ENCODE measurements around the gene LRSAM1.

LRSAM1 gene

GRCh38 chr9:127426756-127427155, 24.6 kb upstream of the LRSAM1 start:
- DNase-seq (ENCODE audit: low spot score): no peak

- DNase-seq (ENCODE audit: low spot score): no peak
These were observed 23.0 kb upstream of the LRSAM1 start for GRCh38 chr9:127428348-127428747.

- no peak for DNase-seq (ENCODE audit: low spot score)
These were observed 20.9 kb upstream of the LRSAM1 start for GRCh38 chr9:127430415-127430814.

- no peak for DNase-seq (ENCODE audit: low spot score)
These were observed 13.6 kb upstream of the LRSAM1 start for GRCh38 chr9:127437497-127438264.

GRCh38 chr9:127438394-127438793, 12.9 kb upstream of the LRSAM1 start:
- no peak for DNase-seq (ENCODE audit: low spot score)

GRCh38 chr9:127444283-127444920, 6.9 kb upstream of the LRSAM1 start:
- peak; percentile 39 for DNase-seq (ENCODE audit: low spot score)

- DNase-seq (ENCODE audit: low spot score): peak; percentile 45
These were observed 6.1 kb upstream of the LRSAM1 start for GRCh38 chr9:127444921-127445850.

GRCh38 chr9:127445851-127446712, 5.2 kb upstream of the LRSAM1 start:
- DNase-seq (ENCODE audit: low spot score): peak; percentile 38

- DNase-seq (ENCODE audit: low spot score): peak; percentile 37
These were observed 4.4 kb upstream of the LRSAM1 start for GRCh38 chr9:127446713-127447415.

- peak; percentile 36 for DNase-seq (ENCODE audit: low spot score)
These were observed 3.7 kb upstream of the LRSAM1 start for GRCh38 chr9:127447416-127448111.

GRCh38 chr9:127448112-127448805, 3.1 kb upstream of the LRSAM1 start:
- no peak for DNase-seq (ENCODE audit: low spot score)

- no peak for DNase-seq (ENCODE audit: low spot score)
These were observed 1.9 kb upstream of the LRSAM1 start for GRCh38 chr9:127449332-127449966.

GRCh38 chr9:127450243-127450760, 1.0 kb upstream of the LRSAM1 start:
- peak; percentile 33 for DNase-seq (ENCODE audit: low spot score)

GRCh38 chr9:127451608-127451857, 223 bp downstream of the LRSAM1 start:
- DNase-seq (ENCODE audit: low spot score): peak; percentile 59

GRCh38 chr9:127451858-127452656, 747 bp downstream of the LRSAM1 start:
- peak; percentile 84 for DNase-seq (ENCODE audit: low spot score)

- no peak for DNase-seq (ENCODE audit: low spot score)
These were observed 1.4 kb downstream of the LRSAM1 start for GRCh38 chr9:127452691-127453090.

- peak; percentile 59 for DNase-seq (ENCODE audit: low spot score)
These were observed 4.1 kb downstream of the LRSAM1 start for GRCh38 chr9:127455324-127455992.

Measured in NAMALWA (cell line).